ENCODE data around the gene ZDBF2.

ZDBF2 gene

DNA sequence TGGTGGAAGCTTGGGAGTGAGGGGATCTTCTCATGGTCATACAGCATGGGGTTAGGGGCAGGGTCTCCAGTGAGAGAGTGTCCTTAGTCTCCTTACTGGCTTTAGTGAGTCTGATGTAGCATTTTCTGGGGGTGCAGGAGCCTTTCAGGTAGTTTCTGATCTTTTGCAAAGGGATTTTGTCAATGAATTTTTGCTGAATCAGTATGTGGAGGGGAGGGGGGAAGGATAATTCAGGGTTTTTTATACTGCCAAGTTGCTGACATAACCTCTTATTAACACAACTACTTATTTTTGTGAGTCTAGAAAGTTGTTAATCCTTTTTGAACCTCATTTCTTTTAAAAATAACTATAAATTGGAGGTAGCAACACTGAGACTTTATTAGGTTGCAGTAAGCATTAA lies 35.3 kb upstream of the ZDBF2 start:
- Histone ChIP-seq H3K36me3 (ENCODE audit: control insufficient read depth, low read length) (no peaks in the 10 kb centered on the region), H3K4me1 (ENCODE audit: control insufficient read depth, low read length) (no peaks in the 10 kb centered on the region; the same call in 1 of the 2 replicates), H3K27ac (ENCODE audit: low read depth, low read length) (no peak overlapping the region), H3F3A (ENCODE audit: control insufficient read depth, insufficient read depth) (no peaks in the 10 kb centered on the region), H3K4me2 (ENCODE audit: low read length) (no peak overlapping the region), H3K27me3 (ENCODE audit: control insufficient read depth, low read length) (peaks cover 13% of the 10 kb centered on the region; the same call in 1 of the 2 replicates), H3K9me2 (replicated peaks; ENCODE audit: control insufficient read depth, low read length) (no peaks in the 10 kb centered on the region), H3K4me3 (ENCODE audit: low read length) (no peak overlapping the region), H4K20me1 (ENCODE audit: control insufficient read depth, insufficient read depth, low read depth, low read length) (no peaks in the 10 kb centered on the region), H3K79me2 (ENCODE audit: control insufficient read depth, low read length) (no peaks in the 10 kb centered on the region), H3K9me3 (ENCODE audit: control insufficient read depth, insufficient read depth, low read length) (no peaks in the 10 kb centered on the region)
- TF ChIP-seq, protein P1, sequence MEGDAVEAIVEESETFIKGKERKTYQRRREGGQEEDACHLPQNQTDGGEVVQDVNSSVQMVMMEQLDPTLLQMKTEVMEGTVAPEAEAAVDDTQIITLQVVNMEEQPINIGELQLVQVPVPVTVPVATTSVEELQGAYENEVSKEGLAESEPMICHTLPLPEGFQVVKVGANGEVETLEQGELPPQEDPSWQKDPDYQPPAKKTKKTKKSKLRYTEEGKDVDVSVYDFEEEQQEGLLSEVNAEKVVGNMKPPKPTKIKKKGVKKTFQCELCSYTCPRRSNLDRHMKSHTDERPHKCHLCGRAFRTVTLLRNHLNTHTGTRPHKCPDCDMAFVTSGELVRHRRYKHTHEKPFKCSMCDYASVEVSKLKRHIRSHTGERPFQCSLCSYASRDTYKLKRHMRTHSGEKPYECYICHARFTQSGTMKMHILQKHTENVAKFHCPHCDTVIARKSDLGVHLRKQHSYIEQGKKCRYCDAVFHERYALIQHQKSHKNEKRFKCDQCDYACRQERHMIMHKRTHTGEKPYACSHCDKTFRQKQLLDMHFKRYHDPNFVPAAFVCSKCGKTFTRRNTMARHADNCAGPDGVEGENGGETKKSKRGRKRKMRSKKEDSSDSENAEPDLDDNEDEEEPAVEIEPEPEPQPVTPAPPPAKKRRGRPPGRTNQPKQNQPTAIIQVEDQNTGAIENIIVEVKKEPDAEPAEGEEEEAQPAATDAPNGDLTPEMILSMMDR (IDR thresholded peaks at IDR 0.05; ENCODE audit: low read depth, low read length, poor library complexity, severe bottlenecking): no peak
- no peak for TF ChIP-seq EZH2phosphoT487 (IDR thresholded peaks at IDR 0.05; ENCODE audit: borderline replicate concordance, low read length)

DNA sequence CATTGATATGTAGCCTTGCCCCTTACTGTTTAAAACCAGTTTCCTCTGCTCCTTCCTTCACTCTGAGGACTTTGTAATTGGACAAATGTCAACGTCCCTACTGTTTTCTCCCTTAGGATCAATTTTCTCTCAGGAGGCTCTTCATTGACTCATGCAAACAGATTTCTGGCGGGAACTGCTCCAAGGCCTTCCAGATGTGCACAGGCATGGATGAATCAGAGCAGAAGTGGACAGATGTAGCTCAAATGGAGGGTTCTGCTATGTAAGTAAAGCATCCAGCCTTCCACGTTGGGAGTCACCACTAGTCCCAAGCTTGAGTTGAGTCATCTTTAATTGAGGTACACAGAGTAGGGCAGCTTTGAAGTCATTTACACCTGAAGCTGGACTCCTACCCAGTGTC lies 34.1 kb upstream of the ZDBF2 start:
- no peaks in the 10 kb centered on the region for H3K9me2 ChIP-seq (replicated peaks; ENCODE audit: control insufficient read depth, low read length)
- TF ChIP-seq EZH2phosphoT487 (IDR thresholded peaks at IDR 0.05; ENCODE audit: borderline replicate concordance, low read length): no peak
- TF ChIP-seq, protein P1 (IDR thresholded peaks at IDR 0.05; ENCODE audit: low read depth, low read length, poor library complexity, severe bottlenecking): no peak
- peaks cover 5% of the 10 kb centered on the region; the same call in 1 of the 2 replicates for H3F3A ChIP-seq (ENCODE audit: control insufficient read depth, insufficient read depth)
- no peak overlapping the region for H3K27ac ChIP-seq (ENCODE audit: low read depth, low read length)
- no peaks in the 10 kb centered on the region for H3K36me3 ChIP-seq (ENCODE audit: control insufficient read depth, low read length)
- peaks cover 11% of the 10 kb centered on the region; the same call in 1 of the 2 replicates for H3K27me3 ChIP-seq (ENCODE audit: control insufficient read depth, low read length)
- no peaks in the 10 kb centered on the region for H3K9me3 ChIP-seq (ENCODE audit: control insufficient read depth, insufficient read depth, low read length)
- H3K4me3 ChIP-seq (ENCODE audit: low read length): no peak overlapping the region
- H3K4me1 ChIP-seq (ENCODE audit: control insufficient read depth, low read length): peaks cover 11% of the 10 kb centered on the region
- H3K79me2 ChIP-seq (ENCODE audit: control insufficient read depth, low read length): no peaks in the 10 kb centered on the region
- H4K20me1 ChIP-seq (ENCODE audit: control insufficient read depth, insufficient read depth, low read depth, low read length): no peaks in the 10 kb centered on the region
- no peak overlapping the region for H3K4me2 ChIP-seq (ENCODE audit: low read length)

DNA sequence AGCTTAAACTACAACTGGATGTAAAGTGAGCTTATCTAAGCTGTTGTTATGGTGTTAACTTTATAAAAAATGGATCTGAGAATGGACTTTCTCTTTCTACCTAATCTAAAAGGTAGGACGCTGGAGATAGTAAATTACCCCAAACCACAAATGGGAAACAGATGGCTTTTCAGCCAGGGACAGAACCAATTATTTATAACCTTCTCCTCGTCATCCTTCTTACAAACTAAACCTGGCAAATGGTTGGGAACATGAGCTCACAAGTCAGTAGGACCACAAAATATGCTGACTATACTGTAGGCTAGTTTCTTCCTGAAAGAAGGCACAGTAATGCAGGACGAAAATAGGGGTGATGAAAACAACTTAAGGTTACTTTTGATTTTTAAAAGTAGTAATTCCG lies 32.7 kb upstream of the ZDBF2 start:
- TF ChIP-seq, protein P1 (IDR thresholded peaks at IDR 0.05; ENCODE audit: low read depth, low read length, poor library complexity, severe bottlenecking): no peak
- TF ChIP-seq EZH2phosphoT487 (IDR thresholded peaks at IDR 0.05; ENCODE audit: borderline replicate concordance, low read length): no peak
- Histone ChIP-seq H3K9me2 (replicated peaks; ENCODE audit: control insufficient read depth, low read length) (no peaks in the 10 kb centered on the region), H3K79me2 (ENCODE audit: control insufficient read depth, low read length) (no peaks in the 10 kb centered on the region), H3K4me1 (ENCODE audit: control insufficient read depth, low read length) (peaks cover 25% of the 10 kb centered on the region), H3K4me2 (ENCODE audit: low read length) (no peak overlapping the region), H3K27me3 (ENCODE audit: control insufficient read depth, low read length) (peaks cover 9% of the 10 kb centered on the region; the same call in 1 of the 2 replicates), H3K4me3 (ENCODE audit: low read length) (no peak overlapping the region), H3K9me3 (ENCODE audit: control insufficient read depth, insufficient read depth, low read length) (no peaks in the 10 kb centered on the region), H4K20me1 (ENCODE audit: control insufficient read depth, insufficient read depth, low read depth, low read length) (no peaks in the 10 kb centered on the region), H3K27ac (ENCODE audit: low read depth, low read length) (no peak overlapping the region), H3F3A (ENCODE audit: control insufficient read depth, insufficient read depth) (peaks cover 18% of the 10 kb centered on the region), H3K36me3 (ENCODE audit: control insufficient read depth, low read length) (no peaks in the 10 kb centered on the region)

Data from DOHH2 (cell line).